Hepatocyte (in vitro differentiated cells): ENCODE measurements around the gene ERO1B. TPM values are rescaled to one million over a fixed set of nuclear protein-coding genes. Genes with fewer than 3 reads are reported as not detected.

ENCODE experiments used
- DNase-seq: peaks from one replicate; pipeline ENCODE4 v3.0.0-alpha.2; 2016; ENCODE audit warnings: low spot score
- H2AFZ ChIP-seq: fragments of 200-600 bp; sonication (generic); 2 replicates; pipeline ENCODE4 v1.6.0; 2016; ENCODE audit warnings: antibody characterized with exemption, mild to moderate bottlenecking
- H3K27ac ChIP-seq: fragments of 200-600 bp; sonication (generic); 2 replicates; pipeline ENCODE4 v1.5.1; 2016; ENCODE audit warnings: mild to moderate bottlenecking
- H3K27me3 ChIP-seq: fragments of 200-600 bp; sonication (generic); 2 replicates; pipeline ENCODE4 v1.6.1; 2016
- H3K36me3 ChIP-seq: fragments of 200-600 bp; sonication (generic); replicated peaks from 2 replicates; pipeline ENCODE4 v1.5.1; 2016; ENCODE audit warnings: low read depth; ENCODE audit not compliant: insufficient read depth
- H3K4me1 ChIP-seq: fragments of 200-600 bp; sonication (generic); 2 replicates; pipeline ENCODE4 v1.5.1; 2016; ENCODE audit warnings: mild to moderate bottlenecking, moderate library complexity; ENCODE audit not compliant: insufficient read depth
- H3K4me2 ChIP-seq: fragments of 200-600 bp; sonication (generic); 2 replicates; pipeline ENCODE4 v1.6.0; 2016
- H3K4me3 ChIP-seq: fragments of 200-600 bp; sonication (generic); 2 replicates; pipeline ENCODE4 v1.5.1; 2016; ENCODE audit warnings: mild to moderate bottlenecking
- H3K79me2 ChIP-seq: fragments of 200-600 bp; sonication (generic); 2 replicates; pipeline ENCODE4 v1.6.0; 2017; ENCODE audit warnings: mild to moderate bottlenecking
- H3K9me2 ChIP-seq: fragments of 200-600 bp; sonication (generic); replicated peaks from 2 replicates; pipeline ENCODE4 v1.6.0; 2017; ENCODE audit warnings: mild to moderate bottlenecking; ENCODE audit not compliant: insufficient read depth
- H3K9me3 ChIP-seq: fragments of 200-600 bp; sonication (generic); 2 replicates; pipeline ENCODE4 v1.5.1; 2016; ENCODE audit warnings: low read depth, mild to moderate bottlenecking
- H4K20me1 ChIP-seq: fragments of 200-600 bp; sonication (generic); 2 replicates; pipeline ENCODE4 v1.6.0; 2016; ENCODE audit warnings: mild to moderate bottlenecking; ENCODE audit not compliant: insufficient read depth, poor library complexity, severe bottlenecking
- CTCF ChIP-seq: fragments of 200-600 bp; sonication (generic); IDR thresholded peaks from 2 replicates; pipeline ENCODE4 v1.5.1; 2016; ENCODE audit warnings: antibody characterized with exemption, mild to moderate bottlenecking; ENCODE audit not compliant: poor library complexity
- EZH2 ChIP-seq: fragments of 200-600 bp; sonication (generic); IDR thresholded peaks from 2 replicates; pipeline ENCODE4 v1.6.1; 2016; ENCODE audit warnings: antibody characterized with exemption, mild to moderate bottlenecking, borderline replicate concordance
- EZH2phosphoT487 ChIP-seq: fragments of 200-600 bp; sonication (generic); IDR thresholded peaks from one replicate; pipeline ENCODE4 v1.6.1; 2018; ENCODE audit warnings: antibody characterized with exemption, mild to moderate bottlenecking, low read depth, moderate library complexity; ENCODE audit not compliant: unreplicated experiment, severe bottlenecking
- WGBS: methylation state at CpG from one replicate; pipeline ENCODE4 v1.1.6; 2016; ENCODE audit warnings: low lambda C conversion rate; ENCODE audit errors: missing lambda C conversion rate; 5-methylcytosine and 5-hydroxymethylcytosine counted together
- polyA plus RNA-seq: library from polyadenylated mRNA; unstranded; fragments of >200 nt; fragmentation: Nextera tagmentation; extraction: Ambion mirVana; gene quantifications from 2 replicates; pipeline ENCODE4 v1.2.1, GENCODE V29; 2016
- total RNA-seq: library from RNA; depleted of rRNA; stranded (reverse); fragments of >200 nt; gene quantifications from 2 replicates; pipeline ENCODE4 v1.2.3, GENCODE V29; 2014

ERO1B gene
- total and polyA plus RNA-seq, 2 experiments from 2014 or later = 3.6 to 5.8 TPM

- Histone ChIP-seq H3K79me2 (no peaks in the 10 kb centered on the region), H3K4me3 (no peak overlapping the region), H4K20me1 (no peaks in the 10 kb centered on the region), H3K4me1 (no peaks in the 10 kb centered on the region), H3K4me2 (no peak overlapping the region), H3K27ac (no peak overlapping the region), H3K9me2 (no peaks in the 10 kb centered on the region), H2AFZ (no peak overlapping the region), H3K27me3 (no peaks in the 10 kb centered on the region), H3K9me3 (no peaks in the 10 kb centered on the region), H3K36me3 (no peaks in the 10 kb centered on the region)
- 85% methylated on average over 1 of the region's 1 CpG for WGBS
- DNase-seq = no peak
- TF ChIP-seq EZH2 (no peak), EZH2phosphoT487 (no peak), CTCF (no peak)
Measured at GRCh38 chr1:236253119-236253518, 28.6 kb downstream of the ERO1B start.

- DNase-seq = no peak
- WGBS = 94% methylated on average over 1 of the region's 1 CpG
- Histone ChIP-seq H3K4me3 (no peak overlapping the region), H3K36me3 (no peaks in the 10 kb centered on the region), H2AFZ (no peak overlapping the region), H3K9me2 (no peaks in the 10 kb centered on the region), H3K9me3 (no peaks in the 10 kb centered on the region), H4K20me1 (no peaks in the 10 kb centered on the region), H3K4me1 (no peaks in the 10 kb centered on the region), H3K4me2 (no peak overlapping the region), H3K27me3 (no peaks in the 10 kb centered on the region), H3K79me2 (no peaks in the 10 kb centered on the region), H3K27ac (no peak overlapping the region)
- no peak for TF ChIP-seq EZH2
- TF ChIP-seq EZH2phosphoT487 = no peak
- TF ChIP-seq CTCF = no peak
Measured at GRCh38 chr1:236251587-236251986, 30.2 kb downstream of the ERO1B start.

GRCh38 chr1:236247286-236247685 is 34.5 kb downstream of the ERO1B start:
- Histone ChIP-seq H3K36me3 (no peaks in the 10 kb centered on the region), H3K4me3 (no peak overlapping the region), H3K27ac (no peak overlapping the region), H3K9me3 (no peaks in the 10 kb centered on the region), H3K79me2 (no peaks in the 10 kb centered on the region), H3K4me1 (no peaks in the 10 kb centered on the region), H2AFZ (no peak overlapping the region), H3K9me2 (no peaks in the 10 kb centered on the region), H4K20me1 (no peaks in the 10 kb centered on the region), H3K27me3 (no peaks in the 10 kb centered on the region), H3K4me2 (no peak overlapping the region)
- TF ChIP-seq CTCF (no peak), EZH2phosphoT487 (no peak), EZH2 (no peak)
- no peak for DNase-seq
- 74% methylated on average over 3 of the region's 3 CpGs for WGBS

- Histone ChIP-seq H3K4me3 (no peak overlapping the region), H4K20me1 (no peaks in the 10 kb centered on the region), H3K36me3 (no peaks in the 10 kb centered on the region), H3K9me3 (no peaks in the 10 kb centered on the region), H3K27ac (no peak overlapping the region), H3K9me2 (no peaks in the 10 kb centered on the region), H3K4me2 (no peak overlapping the region), H2AFZ (no peak overlapping the region), H3K79me2 (no peaks in the 10 kb centered on the region), H3K27me3 (no peaks in the 10 kb centered on the region), H3K4me1 (no peaks in the 10 kb centered on the region)
- TF ChIP-seq EZH2phosphoT487 = no peak
- TF ChIP-seq EZH2 = no peak
- TF ChIP-seq CTCF = no peak
- DNase-seq = no peak
- 83% methylated on average over 2 of the region's 2 CpGs for WGBS
Measured at GRCh38 chr1:236242568-236242967, 39.2 kb downstream of the ERO1B start.
